Measurements from ENCODE around the gene GNG2. TPM values are rescaled to one million over a fixed set of nuclear protein-coding genes. Genes with fewer than 3 reads are reported as not detected.

The GNG2 gene
- total RNA-seq, 1 experiment from 2014 or later, result 8.6 TPM

DNA sequence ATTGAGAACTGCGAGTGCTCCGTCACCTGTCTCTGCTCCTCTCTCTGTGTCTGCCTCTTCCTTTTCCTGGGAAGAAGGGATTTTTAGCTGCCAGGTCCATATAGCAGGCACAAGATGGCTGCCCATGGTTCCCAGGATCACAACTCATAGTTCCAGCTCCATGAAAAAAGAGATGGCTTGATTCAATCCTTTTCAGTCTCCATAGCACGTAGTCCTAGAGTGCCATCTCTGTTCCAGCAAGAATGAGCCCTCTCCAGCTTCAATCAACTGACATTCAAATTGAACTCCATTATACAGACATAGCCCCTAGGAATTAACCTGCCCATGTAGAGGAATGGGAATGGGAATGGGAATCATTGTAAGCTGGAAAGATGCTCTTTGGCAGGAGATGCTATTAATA is 94.2 kb downstream of the GNG2 start:
- no peaks in the 10 kb centered on the region for H3K27me3 Mint-ChIP-seq (ENCODE audit: insufficient read depth, unreplicated experiment)
- no peaks in the 10 kb centered on the region for H3K4me1 Mint-ChIP-seq (ENCODE audit: low read depth, unreplicated experiment)
- ChIA-PET POLR2A (interaction anchor here (0.6 kb wide), 1 partner anchor 1115 kb away, joined by 3 read pairs; no protein-coding TSS in a partner anchor), CTCF (no interaction called here)
- TF ChIP-seq, protein P1, sequence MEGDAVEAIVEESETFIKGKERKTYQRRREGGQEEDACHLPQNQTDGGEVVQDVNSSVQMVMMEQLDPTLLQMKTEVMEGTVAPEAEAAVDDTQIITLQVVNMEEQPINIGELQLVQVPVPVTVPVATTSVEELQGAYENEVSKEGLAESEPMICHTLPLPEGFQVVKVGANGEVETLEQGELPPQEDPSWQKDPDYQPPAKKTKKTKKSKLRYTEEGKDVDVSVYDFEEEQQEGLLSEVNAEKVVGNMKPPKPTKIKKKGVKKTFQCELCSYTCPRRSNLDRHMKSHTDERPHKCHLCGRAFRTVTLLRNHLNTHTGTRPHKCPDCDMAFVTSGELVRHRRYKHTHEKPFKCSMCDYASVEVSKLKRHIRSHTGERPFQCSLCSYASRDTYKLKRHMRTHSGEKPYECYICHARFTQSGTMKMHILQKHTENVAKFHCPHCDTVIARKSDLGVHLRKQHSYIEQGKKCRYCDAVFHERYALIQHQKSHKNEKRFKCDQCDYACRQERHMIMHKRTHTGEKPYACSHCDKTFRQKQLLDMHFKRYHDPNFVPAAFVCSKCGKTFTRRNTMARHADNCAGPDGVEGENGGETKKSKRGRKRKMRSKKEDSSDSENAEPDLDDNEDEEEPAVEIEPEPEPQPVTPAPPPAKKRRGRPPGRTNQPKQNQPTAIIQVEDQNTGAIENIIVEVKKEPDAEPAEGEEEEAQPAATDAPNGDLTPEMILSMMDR (IDR thresholded peaks at IDR 0.05; ENCODE audit: insufficient read depth in 1 of 2, low read depth in 1 of 2, low read length in 1 of 2, severe bottlenecking in 1 of 2, unreplicated experiment in 1 of 2), result no peak
- H3K27ac Mint-ChIP-seq (ENCODE audit: unreplicated experiment), result no peak overlapping the region
- H3K9me3 Mint-ChIP-seq (ENCODE audit: unreplicated experiment), result peaks cover 17% of the 10 kb centered on the region
- Histone ChIP-seq H3K27me3 (replicated peaks; ENCODE audit: control insufficient read depth, insufficient read depth, low read length) (no peaks in the 10 kb centered on the region), H3K4me1 (no peaks in the 10 kb centered on the region), H3K36me3 (ENCODE audit: control insufficient read depth, insufficient read depth, low read length) (no peaks in the 10 kb centered on the region), H3K4me3 (ENCODE audit: low read depth, low read length) (no peak overlapping the region), H3K9me3 (peaks cover 5% of the 10 kb centered on the region; the same call in 1 of the 2 replicates)
- no TSS peak for BruUV-seq (replicated peaks)
- H3K4me3 Mint-ChIP-seq (ENCODE audit: unreplicated experiment), result no peak overlapping the region
- no peak for DNase-seq
- intact Hi-C loops (cut with micrococcal nuclease; ENCODE audit: unreplicated experiment), result no loop called here
- no peaks in the 10 kb centered on the region for H3K36me3 Mint-ChIP-seq (ENCODE audit: insufficient read depth, unreplicated experiment)

- DNase-seq, result no peak
- Mint-ChIP-seq H3K27me3 (ENCODE audit: insufficient read depth, unreplicated experiment) (no peaks in the 10 kb centered on the region), H3K36me3 (ENCODE audit: insufficient read depth, unreplicated experiment) (no peaks in the 10 kb centered on the region), H3K4me1 (ENCODE audit: low read depth, unreplicated experiment) (no peaks in the 10 kb centered on the region), H3K9me3 (ENCODE audit: unreplicated experiment) (peaks cover 26% of the 10 kb centered on the region), H3K4me3 (ENCODE audit: unreplicated experiment) (no peak overlapping the region), H3K27ac (ENCODE audit: unreplicated experiment) (no peak overlapping the region)
- H3K9me3 ChIP-seq, result peaks cover 5% of the 10 kb centered on the region; the same call in 1 of the 2 replicates
- TF ChIP-seq, protein P1 (IDR thresholded peaks at IDR 0.05; ENCODE audit: insufficient read depth in 1 of 2, low read depth in 1 of 2, low read length in 1 of 2, severe bottlenecking in 1 of 2, unreplicated experiment in 1 of 2), result no peak
- H3K36me3 ChIP-seq (ENCODE audit: control insufficient read depth, insufficient read depth, low read length), result no peaks in the 10 kb centered on the region
- no peaks in the 10 kb centered on the region for H3K4me1 ChIP-seq
- H3K27me3 ChIP-seq (replicated peaks; ENCODE audit: control insufficient read depth, insufficient read depth, low read length), result no peaks in the 10 kb centered on the region
- no TSS peak for BruUV-seq (replicated peaks)
- intact Hi-C loops (cut with micrococcal nuclease; ENCODE audit: unreplicated experiment), result no loop called here
- CTCF ChIA-PET, result no interaction called here
- POLR2A ChIA-PET, result no interaction called here
- no peak overlapping the region for H3K4me3 ChIP-seq (ENCODE audit: low read depth, low read length)
These were observed 97.5 kb downstream of the GNG2 start for GRCh38 chr14:51957950-51958349.

GRCh38 chr14:51959928-51960327 is 99.5 kb downstream of the GNG2 start:
- TF ChIP-seq, protein P1 (IDR thresholded peaks at IDR 0.05; ENCODE audit: insufficient read depth in 1 of 2, low read depth in 1 of 2, low read length in 1 of 2, severe bottlenecking in 1 of 2, unreplicated experiment in 1 of 2), result no peak
- H3K27me3 ChIP-seq (replicated peaks; ENCODE audit: control insufficient read depth, insufficient read depth, low read length), result no peaks in the 10 kb centered on the region
- intact Hi-C loops (cut with micrococcal nuclease; ENCODE audit: unreplicated experiment), result no loop called here
- H3K36me3 ChIP-seq (ENCODE audit: control insufficient read depth, insufficient read depth, low read length), result no peaks in the 10 kb centered on the region
- ChIA-PET POLR2A (no interaction called here), CTCF (no interaction called here)
- no peaks in the 10 kb centered on the region for H3K4me1 ChIP-seq
- no peak overlapping the region for H3K4me3 ChIP-seq (ENCODE audit: low read depth, low read length)
- no peak overlapping the region for H3K27ac Mint-ChIP-seq (ENCODE audit: unreplicated experiment)
- H3K9me3 Mint-ChIP-seq (ENCODE audit: unreplicated experiment), result peaks cover 26% of the 10 kb centered on the region
- H3K36me3 Mint-ChIP-seq (ENCODE audit: insufficient read depth, unreplicated experiment), result no peaks in the 10 kb centered on the region
- H3K4me1 Mint-ChIP-seq (ENCODE audit: low read depth, unreplicated experiment), result no peaks in the 10 kb centered on the region
- no peak for DNase-seq
- H3K4me3 Mint-ChIP-seq (ENCODE audit: unreplicated experiment), result no peak overlapping the region
- no TSS peak for BruUV-seq (replicated peaks)
- no peaks in the 10 kb centered on the region for H3K27me3 Mint-ChIP-seq (ENCODE audit: insufficient read depth, unreplicated experiment)
- peaks cover 5% of the 10 kb centered on the region; the same call in 1 of the 2 replicates for H3K9me3 ChIP-seq

All from Caco-2 (cell line).